CD8-positive, alpha-beta memory T cell (primary cell): Measurements from ENCODE around the gene RBFOX1. TPM values are rescaled to one million over a fixed set of nuclear protein-coding genes. Genes with fewer than 3 reads are reported as not detected.

ENCODE experiments used
- CTCF ChIA-PET: fragments of 350-600 bp; sonication (Branson Sonifier 250); formaldehyde crosslinking; loops from one replicate; lab custom pipeline; 2021; ENCODE audit warnings: antibody characterized with exemption; lab: Charles Lee
- POLR2A ChIA-PET: fragments of 350-600 bp; sonication (Branson Sonifier 250); formaldehyde crosslinking; loops from one replicate; lab custom pipeline; 2021; ENCODE audit warnings: antibody characterized with exemption; lab: Charles Lee
- DNase-seq, 5 donors: peaks; one replicate each; pipeline versions ENCODE4 v3.0.0 to v3.0.0-alpha.2; 2020 to 2022; ENCODE audit warnings: mixed read lengths in 1 of 5
- H3K27ac ChIP-seq: one replicate; pipeline ENCODE4 v1.7.0; 2013; ENCODE audit warnings: low read depth, mild to moderate bottlenecking, low read length, moderate library complexity
- H3K27me3 ChIP-seq: 2 replicates; pipeline ENCODE4 v1.7.0; 2013; ENCODE audit warnings: low read length, mild to moderate bottlenecking; ENCODE audit not compliant: insufficient read depth, poor library complexity, severe bottlenecking
- H3K36me3 ChIP-seq: 2 replicates; pipeline ENCODE4 v1.7.0; 2013; ENCODE audit warnings: mild to moderate bottlenecking, low read length, moderate library complexity; ENCODE audit not compliant: insufficient read depth
- H3K4me1 ChIP-seq: 2 replicates; pipeline ENCODE4 v1.7.0; 2013; ENCODE audit warnings: mild to moderate bottlenecking, low read length, moderate library complexity; ENCODE audit not compliant: insufficient read depth
- H3K4me3 ChIP-seq: 2 replicates; pipeline ENCODE4 v1.7.0; 2013; ENCODE audit warnings: mild to moderate bottlenecking, low read length
- H3K9me3 ChIP-seq: 2 replicates; pipeline ENCODE4 v1.7.0; 2013; ENCODE audit warnings: mild to moderate bottlenecking, low read length
- H3K27ac Mint-ChIP-seq, 8 donors: one replicate each; pipeline ENCODE4 v1.8.0; 2020 to 2021; ENCODE audit warnings: mixed read lengths in 8 of 8, mild to moderate bottlenecking in 6 of 8, inconsistent platforms in 3 of 8, moderate library complexity in 3 of 8
- H3K27me3 Mint-ChIP-seq, 2 donors: one replicate each; pipeline ENCODE4 v1.8.0; 2020 to 2021; ENCODE audit warnings: mixed read lengths in 2 of 2, mild to moderate bottlenecking in 1 of 2, moderate library complexity in 1 of 2
- H3K36me3 Mint-ChIP-seq, 3 donors: one replicate each; pipeline ENCODE4 v1.8.0; 2020 to 2021; ENCODE audit warnings: mixed read lengths in 3 of 3, inconsistent platforms in 1 of 3, mild to moderate bottlenecking in 1 of 3
- H3K4me1 Mint-ChIP-seq, 3 donors: one replicate each; pipeline ENCODE4 v1.8.0; 2020 to 2021; ENCODE audit warnings: mixed read lengths in 3 of 3, inconsistent platforms in 1 of 3, mild to moderate bottlenecking in 1 of 3
- H3K4me3 Mint-ChIP-seq, 7 donors: one replicate each; pipeline ENCODE4 v1.8.0; 2020 to 2021; ENCODE audit warnings: mixed read lengths in 7 of 7, mild to moderate bottlenecking in 6 of 7, moderate library complexity in 4 of 7, inconsistent platforms in 2 of 7
- H3K9me3 Mint-ChIP-seq, 5 donors: one replicate each; pipeline ENCODE4 v1.8.0; 2020 to 2022; ENCODE audit warnings: mixed read lengths in 5 of 5, mild to moderate bottlenecking in 3 of 5, moderate library complexity in 2 of 5, inconsistent platforms in 1 of 5
- polyA plus RNA-seq: library from polyadenylated mRNA; unstranded; fragments of 300-500 nt; fragmentation: Illumina TruSeq; gene quantifications from one replicate; pipeline ENCODE4 v1.2.3, GENCODE V29; 2021
- total RNA-seq, 2 experiments: library from RNA; stranded (reverse); gene quantifications; one replicate each; pipeline ENCODE4 v1.2.3, GENCODE V29; 2021

Gene RBFOX1
- total and polyA plus RNA-seq, 3 experiments from 2014 or later = not detected

DNA sequence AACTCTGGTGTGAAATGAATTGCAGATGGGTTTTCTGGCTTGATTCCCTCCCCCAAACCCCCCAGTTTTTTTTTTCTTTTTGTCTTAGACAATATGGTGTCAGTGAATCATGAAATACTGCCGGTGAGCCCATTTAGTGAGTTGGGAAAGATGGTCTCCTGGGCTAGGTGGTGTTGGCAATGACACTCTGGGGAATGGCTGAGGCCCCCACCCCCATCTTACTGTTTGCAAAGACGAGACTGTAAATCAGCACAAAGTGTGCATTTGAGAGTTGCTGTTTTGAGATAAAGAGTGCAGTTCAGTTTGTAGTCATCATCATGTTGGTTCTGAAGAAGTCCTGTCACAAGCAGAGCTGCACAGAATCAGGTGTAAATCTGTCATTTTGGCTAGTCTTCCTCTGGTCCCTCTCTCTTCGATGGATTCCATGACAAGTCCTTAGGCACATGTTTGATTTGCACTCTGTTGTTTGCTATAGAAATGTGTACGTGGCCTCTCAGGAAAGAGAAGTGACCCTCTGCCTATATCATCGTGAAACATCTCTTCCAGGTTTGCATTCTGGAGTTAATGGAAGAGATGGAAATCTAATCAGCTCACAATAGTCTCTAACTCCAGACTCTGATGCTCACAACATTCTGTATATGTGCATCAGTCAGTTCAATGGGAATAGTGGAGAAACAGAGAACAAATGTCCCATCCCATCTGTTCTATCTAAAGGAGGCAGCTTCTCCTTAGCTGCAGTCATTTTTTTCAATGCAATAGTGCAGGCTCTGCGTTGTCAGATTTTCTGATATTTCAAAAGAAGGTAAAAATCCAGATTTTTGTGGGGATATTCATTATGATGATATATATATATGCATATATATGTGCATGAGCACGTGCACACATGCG is 34.6 kb downstream of the RBFOX1 start:
- H3K9me3 ChIP-seq = peaks cover 4% of the 10 kb centered on the region
- H3K4me1 ChIP-seq = no peaks in the 10 kb centered on the region
- peaks cover 5 to 32% (median 16%) of the 10 kb centered on the region in 5 donors for H3K9me3 Mint-ChIP-seq
- no peak overlapping the region for H3K27ac Mint-ChIP-seq
- H3K36me3 Mint-ChIP-seq = no peaks in the 10 kb centered on the region
- ChIA-PET CTCF (no interaction called here), POLR2A (no interaction called here)
- no peaks in the 10 kb centered on the region for H3K4me1 Mint-ChIP-seq
- no peak overlapping the region for H3K4me3 Mint-ChIP-seq
- no peaks in the 10 kb centered on the region for H3K27me3 Mint-ChIP-seq
- no peak overlapping the region for H3K27ac ChIP-seq
- H3K27me3 ChIP-seq = no peaks in the 10 kb centered on the region
- no peak for DNase-seq
- no peaks in the 10 kb centered on the region for H3K36me3 ChIP-seq
- H3K4me3 ChIP-seq = no peak overlapping the region

GRCh38 chr16:7369204-7369603 is 36.6 kb downstream of the RBFOX1 start:
- no peak overlapping the region for H3K4me3 Mint-ChIP-seq
- H3K36me3 Mint-ChIP-seq = no peaks in the 10 kb centered on the region
- no peak overlapping the region for H3K27ac Mint-ChIP-seq
- ChIA-PET POLR2A (no interaction called here), CTCF (no interaction called here)
- no peaks in the 10 kb centered on the region for H3K27me3 Mint-ChIP-seq
- H3K9me3 Mint-ChIP-seq = peaks cover 2 to 32% (median 18%) of the 10 kb centered on the region in 5 donors
- no peak overlapping the region for H3K4me3 ChIP-seq
- DNase-seq = no peak
- H3K9me3 ChIP-seq = no peaks in the 10 kb centered on the region
- H3K27ac ChIP-seq = no peak overlapping the region
- no peaks in the 10 kb centered on the region for H3K4me1 ChIP-seq
- H3K36me3 ChIP-seq = no peaks in the 10 kb centered on the region
- no peaks in the 10 kb centered on the region for H3K27me3 ChIP-seq
- H3K4me1 Mint-ChIP-seq = no peaks in the 10 kb centered on the region

DNA sequence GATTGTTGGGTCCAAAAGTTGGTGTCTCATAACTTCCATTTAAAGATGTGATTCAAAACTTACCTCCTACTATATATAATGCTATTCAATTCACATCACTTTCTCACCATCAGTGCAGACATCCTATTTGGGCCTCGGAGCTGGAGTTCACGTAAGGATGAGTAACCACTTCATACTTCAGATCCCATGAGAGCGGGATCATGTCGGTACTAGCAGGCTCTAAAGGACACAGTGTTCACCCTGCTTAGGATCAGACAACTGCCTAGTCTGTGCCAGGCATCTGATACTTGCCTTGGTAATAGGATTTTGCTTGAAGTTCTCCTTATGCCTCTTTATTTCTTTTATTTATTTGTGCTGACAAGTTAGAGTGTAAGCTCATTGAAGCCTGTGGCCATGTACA is 39.5 kb downstream of the RBFOX1 start:
- H3K27ac Mint-ChIP-seq = no peak overlapping the region
- H3K9me3 ChIP-seq = no peaks in the 10 kb centered on the region

GRCh38 chr16:7373776-7374175 is 41.1 kb downstream of the RBFOX1 start:
- POLR2A ChIA-PET = no interaction called here
- Histone ChIP-seq H3K9me3 (no peaks in the 10 kb centered on the region), H3K27ac (no peak overlapping the region), H3K4me3 (no peak overlapping the region), H3K27me3 (no peaks in the 10 kb centered on the region), H3K4me1 (no peaks in the 10 kb centered on the region), H3K36me3 (no peaks in the 10 kb centered on the region)
- Mint-ChIP-seq H3K36me3 (no peaks in the 10 kb centered on the region), H3K9me3 (peaks cover 6 to 20% (median 9%) of the 10 kb centered on the region in 5 donors), H3K27me3 (no peaks in the 10 kb centered on the region), H3K4me3 (no peak overlapping the region), H3K4me1 (no peaks in the 10 kb centered on the region), H3K27ac (no peak overlapping the region)
- DNase-seq = no peak
- CTCF ChIA-PET = no interaction called here

More for the DNA sequence above, 39.5 kb downstream of the RBFOX1 start:
- H3K36me3 Mint-ChIP-seq = no peaks in the 10 kb centered on the region
- Histone ChIP-seq H3K27ac (no peak overlapping the region), H3K4me3 (no peak overlapping the region), H3K27me3 (no peaks in the 10 kb centered on the region), H3K4me1 (no peaks in the 10 kb centered on the region), H3K36me3 (no peaks in the 10 kb centered on the region)
- no peak for DNase-seq
- no peaks in the 10 kb centered on the region for H3K27me3 Mint-ChIP-seq
- no peak overlapping the region for H3K4me3 Mint-ChIP-seq
- H3K9me3 Mint-ChIP-seq = peaks cover 2 to 20% (median 14%) of the 10 kb centered on the region in 5 donors
- POLR2A ChIA-PET = no interaction called here
- CTCF ChIA-PET = no interaction called here
- H3K4me1 Mint-ChIP-seq = no peaks in the 10 kb centered on the region

- no peaks in the 10 kb centered on the region for H3K9me3 ChIP-seq
- no peaks in the 10 kb centered on the region for H3K4me1 Mint-ChIP-seq
- H3K4me1 ChIP-seq = no peaks in the 10 kb centered on the region
- ChIA-PET CTCF (no interaction called here), POLR2A (no interaction called here)
- H3K27me3 ChIP-seq = no peaks in the 10 kb centered on the region
- peaks cover 6 to 15% (median 9%) of the 10 kb centered on the region in 5 donors for H3K9me3 Mint-ChIP-seq
- H3K4me3 ChIP-seq = no peak overlapping the region
- no peak overlapping the region for H3K27ac Mint-ChIP-seq
- H3K36me3 Mint-ChIP-seq = no peaks in the 10 kb centered on the region
- H3K27ac ChIP-seq = no peak overlapping the region
- no peak overlapping the region for H3K4me3 Mint-ChIP-seq
- DNase-seq = no peak
- no peaks in the 10 kb centered on the region for H3K27me3 Mint-ChIP-seq
- no peaks in the 10 kb centered on the region for H3K36me3 ChIP-seq
Measured at GRCh38 chr16:7374614-7375174, 42.0 kb downstream of the RBFOX1 start.

DNA sequence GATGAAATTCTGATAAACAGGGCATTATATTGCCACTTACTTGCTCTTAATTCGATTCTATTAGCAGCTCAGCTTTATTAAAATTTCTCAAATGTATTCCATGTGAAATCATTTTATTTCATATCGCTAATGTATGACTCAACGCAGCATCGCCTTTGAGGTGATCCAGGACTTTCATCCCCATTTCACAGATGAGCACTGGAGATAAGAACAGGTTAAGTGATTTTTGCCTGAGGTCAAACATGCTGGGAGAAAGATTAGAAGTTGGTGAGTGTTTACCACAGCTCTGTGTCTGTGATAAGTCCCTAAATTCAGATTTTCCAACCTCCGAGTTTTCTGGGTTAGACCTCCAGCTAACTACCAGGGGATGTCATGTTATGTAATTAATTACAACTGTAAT is 43.6 kb downstream of the RBFOX1 start:
- Histone ChIP-seq H3K9me3 (no peaks in the 10 kb centered on the region), H3K27ac (no peak overlapping the region), H3K4me1 (no peaks in the 10 kb centered on the region), H3K4me3 (no peak overlapping the region), H3K36me3 (no peaks in the 10 kb centered on the region), H3K27me3 (no peaks in the 10 kb centered on the region)
- Mint-ChIP-seq H3K27me3 (no peaks in the 10 kb centered on the region), H3K27ac (no peak overlapping the region), H3K9me3 (peaks cover 3 to 12% (median 6%) of the 10 kb centered on the region in 5 donors), H3K4me3 (no peak overlapping the region), H3K4me1 (no peaks in the 10 kb centered on the region), H3K36me3 (no peaks in the 10 kb centered on the region)
- DNase-seq = no peak
- ChIA-PET CTCF (no interaction called here), POLR2A (no interaction called here)

DNA sequence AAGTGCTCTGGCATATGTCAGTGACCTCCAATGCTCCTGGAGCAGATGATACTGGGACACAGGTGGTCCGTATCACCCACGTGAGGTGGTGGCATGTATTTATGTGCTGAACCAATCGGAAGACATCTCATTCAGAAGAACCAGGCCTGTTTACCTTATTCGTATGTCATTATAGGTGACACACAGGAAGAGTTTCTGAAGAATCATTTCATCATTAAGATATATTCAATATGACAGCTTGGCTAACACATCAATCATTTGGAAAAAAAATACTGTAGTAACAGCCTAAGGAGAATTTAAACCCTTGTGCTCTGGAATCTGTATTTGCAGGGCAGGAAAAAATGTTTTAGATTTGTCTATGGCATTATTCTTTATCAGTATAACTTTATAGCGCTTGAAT is 44.6 kb downstream of the RBFOX1 start:
- H3K4me3 ChIP-seq = no peak overlapping the region
- no peaks in the 10 kb centered on the region for H3K4me1 Mint-ChIP-seq
- H3K27me3 ChIP-seq = no peaks in the 10 kb centered on the region
- H3K27ac Mint-ChIP-seq = no peak overlapping the region
- H3K9me3 Mint-ChIP-seq = peaks cover 2 to 12% (median 6%) of the 10 kb centered on the region in 5 donors
- H3K27ac ChIP-seq = no peak overlapping the region
- ChIA-PET CTCF (no interaction called here), POLR2A (no interaction called here)
- H3K4me1 ChIP-seq = no peaks in the 10 kb centered on the region
- no peak for DNase-seq
- H3K9me3 ChIP-seq = no peaks in the 10 kb centered on the region
- H3K36me3 ChIP-seq = no peaks in the 10 kb centered on the region
- H3K36me3 Mint-ChIP-seq = no peaks in the 10 kb centered on the region
- H3K27me3 Mint-ChIP-seq = no peaks in the 10 kb centered on the region
- no peak overlapping the region for H3K4me3 Mint-ChIP-seq

DNA sequence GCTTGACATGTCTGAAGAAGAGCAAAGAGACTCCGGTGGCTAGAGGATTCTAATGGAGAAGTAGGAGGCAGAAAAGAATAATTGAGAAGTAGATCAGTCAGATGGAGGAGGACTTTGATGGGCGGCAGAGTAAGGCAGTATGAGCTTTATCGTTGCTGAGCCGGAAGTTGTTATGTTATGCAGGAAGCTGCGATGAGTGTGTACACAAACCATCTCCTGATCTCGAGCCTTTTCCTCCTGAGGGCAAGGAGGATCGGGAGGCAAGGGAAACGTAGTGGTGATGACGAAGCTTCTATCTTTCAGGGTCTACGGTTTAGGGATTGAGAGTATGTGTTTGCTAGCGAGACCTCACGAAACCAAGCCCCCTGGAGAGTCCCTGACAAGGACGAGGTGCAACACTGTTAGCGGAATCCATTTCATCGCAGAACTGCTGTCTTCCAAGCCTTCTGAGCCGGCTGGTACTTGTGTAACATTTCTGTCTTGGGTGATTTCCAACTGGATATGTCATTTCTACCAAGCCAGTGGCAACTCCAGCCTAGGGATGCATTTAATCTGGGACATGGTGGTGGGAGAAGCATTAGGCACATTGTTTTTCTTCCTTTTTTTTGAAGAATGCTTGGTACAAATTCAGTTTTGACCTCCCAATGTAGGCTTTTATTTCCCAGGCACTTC is 45.5 kb downstream of the RBFOX1 start:
- Histone ChIP-seq H3K36me3 (no peaks in the 10 kb centered on the region), H3K9me3 (no peaks in the 10 kb centered on the region), H3K27ac (no peak overlapping the region), H3K4me3 (no peak overlapping the region), H3K4me1 (no peaks in the 10 kb centered on the region), H3K27me3 (no peaks in the 10 kb centered on the region)
- ChIA-PET CTCF (no interaction called here), POLR2A (no interaction called here)
- no peak overlapping the region for H3K4me3 Mint-ChIP-seq
- peaks cover 2 to 12% (median 9%) of the 10 kb centered on the region in 5 donors for H3K9me3 Mint-ChIP-seq
- H3K4me1 Mint-ChIP-seq = no peaks in the 10 kb centered on the region
- H3K36me3 Mint-ChIP-seq = no peaks in the 10 kb centered on the region
- no peak overlapping the region for H3K27ac Mint-ChIP-seq
- H3K27me3 Mint-ChIP-seq = no peaks in the 10 kb centered on the region
- DNase-seq = no peak
